Suprapubic skin (tissue), 3 donors: ENCODE data around the gene DDX50.

Source experiments
- POLR2A ChIP-seq, 2 donors: fragments of 450-650 bp; IDR thresholded peaks; one replicate each; pipeline ENCODE4 v1.6.1; 2017; ENCODE audit warnings: antibody characterized with exemption in 2 of 2, mild to moderate bottlenecking in 2 of 2, moderate library complexity in 2 of 2
- TF ChIP-seq, protein P1 (sequence below), 2 donors: fragments of 200-600 bp in 1 of 2; fragments of 450-650 bp in 1 of 2; sonication (generic) in 1 of 2; IDR thresholded peaks; one replicate each; pipeline ENCODE4 v1.5.1; 2016 to 2019; ENCODE audit warnings: antibody characterized with exemption in 2 of 2, mild to moderate bottlenecking in 1 of 2, moderate library complexity in 1 of 2

DNA sequence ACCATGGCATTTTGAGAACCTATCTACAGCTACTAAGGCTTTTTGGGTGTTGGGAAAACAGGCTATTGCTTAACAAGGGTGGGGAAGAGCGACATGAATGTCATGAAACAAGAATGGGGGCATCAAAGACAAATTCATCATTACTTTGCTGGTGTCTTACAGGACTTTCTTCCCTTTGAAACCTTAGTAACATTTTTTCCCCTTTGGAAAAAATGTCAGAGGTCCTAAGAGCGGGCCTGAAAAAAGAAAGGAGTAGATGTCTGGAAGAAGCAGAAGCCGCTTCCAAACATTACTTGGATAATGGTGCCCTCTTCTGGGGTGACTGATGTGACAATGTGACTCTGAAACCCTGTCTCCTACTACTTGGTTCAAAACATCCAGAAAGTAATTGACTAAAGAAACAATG lies 3.8 kb upstream of the DDX50 start:
- TF ChIP-seq, protein P1, sequence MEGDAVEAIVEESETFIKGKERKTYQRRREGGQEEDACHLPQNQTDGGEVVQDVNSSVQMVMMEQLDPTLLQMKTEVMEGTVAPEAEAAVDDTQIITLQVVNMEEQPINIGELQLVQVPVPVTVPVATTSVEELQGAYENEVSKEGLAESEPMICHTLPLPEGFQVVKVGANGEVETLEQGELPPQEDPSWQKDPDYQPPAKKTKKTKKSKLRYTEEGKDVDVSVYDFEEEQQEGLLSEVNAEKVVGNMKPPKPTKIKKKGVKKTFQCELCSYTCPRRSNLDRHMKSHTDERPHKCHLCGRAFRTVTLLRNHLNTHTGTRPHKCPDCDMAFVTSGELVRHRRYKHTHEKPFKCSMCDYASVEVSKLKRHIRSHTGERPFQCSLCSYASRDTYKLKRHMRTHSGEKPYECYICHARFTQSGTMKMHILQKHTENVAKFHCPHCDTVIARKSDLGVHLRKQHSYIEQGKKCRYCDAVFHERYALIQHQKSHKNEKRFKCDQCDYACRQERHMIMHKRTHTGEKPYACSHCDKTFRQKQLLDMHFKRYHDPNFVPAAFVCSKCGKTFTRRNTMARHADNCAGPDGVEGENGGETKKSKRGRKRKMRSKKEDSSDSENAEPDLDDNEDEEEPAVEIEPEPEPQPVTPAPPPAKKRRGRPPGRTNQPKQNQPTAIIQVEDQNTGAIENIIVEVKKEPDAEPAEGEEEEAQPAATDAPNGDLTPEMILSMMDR (IDR thresholded peaks at IDR 0.05) = peak; percentile 29 to 41
- TF ChIP-seq POLR2A (IDR thresholded peaks at IDR 0.05) = no peak
